Measurements from ENCODE around the gene ZNF143.

The ZNF143 gene

GRCh38 chr11:9575260-9576240, 114.7 kb downstream of the ZNF143 start:
- peak; percentile 49 for DNase-seq (ENCODE audit: low spot score)

- DNase-seq (ENCODE audit: low spot score) = no peak
Observed at GRCh38 chr11:9576701-9577381, 116.0 kb downstream of the ZNF143 start.

GRCh38 chr11:9577556-9577955, 116.7 kb downstream of the ZNF143 start:
- no peak for DNase-seq (ENCODE audit: low spot score)
